Nephron progenitor cell (in vitro differentiated cells): Measurements from ENCODE around the gene PLVAP.
A peak's percentile ranks its signal among the peaks of the same experiment; 100 is the strongest.

Experiments
- DNase-seq: peaks from one replicate; pipeline ENCODE4 v3.0.0; 2021
- H3K27ac Mint-ChIP-seq: 2 replicates; pipeline ENCODE4 v1.8.0; 2021; ENCODE audit warnings: mild to moderate bottlenecking, moderate library complexity, mixed read lengths
- H3K27me3 Mint-ChIP-seq: 2 replicates; pipeline ENCODE4 v1.8.0; 2021; ENCODE audit warnings: mild to moderate bottlenecking, low read depth, mixed read lengths; ENCODE audit not compliant: poor library complexity
- H3K36me3 Mint-ChIP-seq: 2 replicates; pipeline ENCODE4 v1.8.0; 2021; ENCODE audit warnings: low read depth, mixed read lengths
- H3K4me1 Mint-ChIP-seq: 2 replicates; pipeline ENCODE4 v1.8.0; 2021; ENCODE audit warnings: mixed read lengths
- H3K4me3 Mint-ChIP-seq: 2 replicates; pipeline ENCODE4 v1.8.0; 2021; ENCODE audit warnings: mild to moderate bottlenecking, moderate library complexity, mixed read lengths
- H3K9me3 Mint-ChIP-seq: 2 replicates; pipeline ENCODE4 v1.8.0; 2021; ENCODE audit warnings: mild to moderate bottlenecking, moderate library complexity, mixed read lengths
- TF ChIP-seq, protein P1 (sequence below): fragments of 200-600 bp; sonication (generic); IDR thresholded peaks from 2 replicates; pipeline ENCODE4 v1.5.0; 2021; ENCODE audit warnings: antibody characterized with exemption

The PLVAP gene

DNA sequence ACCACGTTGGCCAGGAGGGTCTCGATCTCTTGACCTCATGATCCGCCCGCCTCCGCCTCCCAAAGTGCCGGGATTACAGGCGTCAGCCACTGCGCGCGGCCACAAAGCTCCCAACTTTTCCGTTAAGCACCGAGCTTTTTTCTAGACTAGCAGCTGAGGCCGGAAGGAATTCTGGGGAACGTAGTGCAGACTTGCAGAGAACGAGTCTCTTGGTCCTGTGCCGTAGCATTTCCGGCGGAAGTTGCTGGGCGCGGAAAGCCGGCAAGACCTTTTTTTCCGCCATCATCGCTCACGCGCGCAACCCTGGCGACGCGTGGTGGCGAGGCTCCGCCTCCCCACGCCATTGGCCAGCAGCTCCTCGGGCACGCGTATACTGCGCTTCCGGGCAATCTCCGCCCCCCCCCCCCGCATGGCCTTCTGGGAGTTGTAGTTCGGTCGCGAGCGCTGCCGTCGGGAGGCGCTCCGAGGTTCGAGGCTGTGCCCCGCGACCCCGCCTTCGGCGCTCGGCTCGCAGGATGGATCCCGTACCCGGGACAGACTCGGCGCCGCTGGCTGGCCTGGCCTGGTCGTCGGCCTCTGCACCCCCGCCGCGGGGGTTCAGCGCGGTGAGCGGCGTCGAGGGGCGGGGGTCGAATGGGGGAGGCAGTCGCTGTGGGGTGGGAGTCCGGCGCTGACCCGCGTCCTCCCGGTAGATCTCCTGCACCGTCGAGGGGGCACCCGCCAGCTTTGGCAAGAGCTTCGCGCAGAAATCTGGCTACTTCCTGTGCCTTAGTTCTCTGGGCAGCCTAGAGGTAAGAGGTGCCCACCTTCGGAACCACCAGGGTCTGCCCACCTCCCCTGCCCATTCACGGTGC, 42.7 kb upstream of the PLVAP start, which contains the start of gene MVB12A:
MVB12A (plus strand) TSS at position 427 of the 854 bp plus-strand sequence; CDS start at position 516, 89 bp downstream.
- H3K27ac Mint-ChIP-seq = peak within 1 kb of the TSS; percentile 99
- TF ChIP-seq, protein P1, sequence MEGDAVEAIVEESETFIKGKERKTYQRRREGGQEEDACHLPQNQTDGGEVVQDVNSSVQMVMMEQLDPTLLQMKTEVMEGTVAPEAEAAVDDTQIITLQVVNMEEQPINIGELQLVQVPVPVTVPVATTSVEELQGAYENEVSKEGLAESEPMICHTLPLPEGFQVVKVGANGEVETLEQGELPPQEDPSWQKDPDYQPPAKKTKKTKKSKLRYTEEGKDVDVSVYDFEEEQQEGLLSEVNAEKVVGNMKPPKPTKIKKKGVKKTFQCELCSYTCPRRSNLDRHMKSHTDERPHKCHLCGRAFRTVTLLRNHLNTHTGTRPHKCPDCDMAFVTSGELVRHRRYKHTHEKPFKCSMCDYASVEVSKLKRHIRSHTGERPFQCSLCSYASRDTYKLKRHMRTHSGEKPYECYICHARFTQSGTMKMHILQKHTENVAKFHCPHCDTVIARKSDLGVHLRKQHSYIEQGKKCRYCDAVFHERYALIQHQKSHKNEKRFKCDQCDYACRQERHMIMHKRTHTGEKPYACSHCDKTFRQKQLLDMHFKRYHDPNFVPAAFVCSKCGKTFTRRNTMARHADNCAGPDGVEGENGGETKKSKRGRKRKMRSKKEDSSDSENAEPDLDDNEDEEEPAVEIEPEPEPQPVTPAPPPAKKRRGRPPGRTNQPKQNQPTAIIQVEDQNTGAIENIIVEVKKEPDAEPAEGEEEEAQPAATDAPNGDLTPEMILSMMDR = no peak
- peaks cover 4% of the 10 kb centered on the region for H3K27me3 Mint-ChIP-seq
- H3K9me3 Mint-ChIP-seq = no peaks in the 10 kb centered on the region
- DNase-seq = peak; percentile 94
- H3K4me3 Mint-ChIP-seq = peak within 1 kb of the TSS; percentile 89
- peaks cover 69% of the 10 kb centered on the region for H3K4me1 Mint-ChIP-seq
- peaks cover 18% of the 10 kb centered on the region for H3K36me3 Mint-ChIP-seq

DNA sequence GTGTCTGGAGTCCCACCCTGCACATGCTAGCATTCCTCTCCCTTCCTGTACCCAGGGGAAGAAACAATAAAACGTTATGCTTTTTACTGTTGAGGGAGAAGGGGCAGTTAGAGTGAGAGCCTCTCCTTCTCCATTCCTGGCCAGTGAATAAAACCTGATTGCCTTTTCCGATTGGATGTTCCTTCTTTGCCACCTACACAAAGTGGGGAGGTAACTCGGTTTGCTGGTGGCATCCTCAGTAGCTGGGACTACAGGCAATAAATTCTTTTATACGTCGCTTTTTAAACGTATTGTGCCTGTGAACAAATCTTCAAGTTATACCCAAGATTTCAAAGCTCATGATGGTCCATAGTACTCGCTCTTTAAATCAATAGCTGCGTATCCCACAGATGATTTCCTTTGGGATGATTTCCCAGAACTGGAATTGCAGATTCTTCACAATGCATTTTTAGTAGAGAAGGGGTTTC, 42.0 kb upstream of the PLVAP start:
- Mint-ChIP-seq H3K9me3 (no peaks in the 10 kb centered on the region), H3K27ac (peak overlapping the region; percentile 99)

DNA sequence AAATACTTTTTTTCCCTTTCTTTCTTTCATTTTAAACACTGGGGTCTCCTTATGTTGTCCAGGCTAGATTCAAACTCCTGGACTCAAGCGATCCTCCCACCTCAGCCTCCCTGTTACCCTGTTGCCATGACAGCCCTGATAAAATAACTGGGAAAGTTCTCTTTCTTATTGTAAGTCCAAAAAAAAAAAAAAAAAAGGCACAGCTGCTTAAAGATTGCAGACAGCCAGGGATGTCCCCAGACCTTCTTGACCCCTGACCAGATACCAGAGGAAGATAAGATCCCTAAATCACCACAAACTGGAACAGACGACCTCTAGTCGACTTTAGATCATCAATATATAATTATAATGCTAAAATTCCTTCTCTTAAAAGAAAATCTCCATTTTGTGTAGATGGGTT, 41.6 kb upstream of the PLVAP start:
- Mint-ChIP-seq H3K36me3 (peaks cover 18% of the 10 kb centered on the region), H3K27ac (peak overlapping the region; percentile 99)
- DNase-seq = no peak

More for the DNA sequence above, 42.0 kb upstream of the PLVAP start:
- Mint-ChIP-seq H3K4me3 (peak overlapping the region; percentile 89), H3K36me3 (peaks cover 18% of the 10 kb centered on the region), H3K4me1 (peaks cover 67% of the 10 kb centered on the region), H3K27me3 (peaks cover 4% of the 10 kb centered on the region)
- DNase-seq = no peak
- TF ChIP-seq, protein P1 = no peak

DNA sequence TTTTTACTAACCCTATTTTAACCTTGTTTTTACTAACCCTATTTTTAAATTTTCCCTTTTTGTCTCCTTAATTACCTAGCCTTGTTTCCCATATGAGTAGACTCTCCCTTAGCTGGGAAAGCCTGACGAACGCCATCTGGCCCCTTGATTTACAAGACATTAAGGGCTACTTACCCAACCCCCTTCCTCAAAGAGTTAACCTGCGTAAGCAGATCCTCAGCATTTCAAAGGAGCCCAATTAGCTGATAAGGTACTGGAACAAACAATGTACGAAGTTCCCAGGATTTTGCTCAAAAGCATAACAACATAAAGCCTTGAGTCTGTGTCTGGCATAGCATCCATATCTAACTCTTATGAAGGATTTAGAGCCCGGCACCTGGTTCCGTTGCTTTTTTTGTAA, 38.0 kb upstream of the PLVAP start:
- no peaks in the 10 kb centered on the region for H3K9me3 Mint-ChIP-seq
- H3K36me3 Mint-ChIP-seq = peaks cover 14% of the 10 kb centered on the region
- H3K27me3 Mint-ChIP-seq = peaks cover 7% of the 10 kb centered on the region
- peaks cover 80% of the 10 kb centered on the region for H3K4me1 Mint-ChIP-seq
- no peak for DNase-seq
- peak overlapping the region; percentile 53 for H3K4me3 Mint-ChIP-seq
- peak overlapping the region; percentile 97 for H3K27ac Mint-ChIP-seq
- TF ChIP-seq, protein P1 = no peak

More for the DNA sequence above, 41.6 kb upstream of the PLVAP start:
- H3K4me3 Mint-ChIP-seq = peak overlapping the region; percentile 89
- H3K9me3 Mint-ChIP-seq = no peaks in the 10 kb centered on the region
- TF ChIP-seq, protein P1 = no peak
- H3K27me3 Mint-ChIP-seq = peaks cover 4% of the 10 kb centered on the region
- H3K4me1 Mint-ChIP-seq = peaks cover 68% of the 10 kb centered on the region

DNA sequence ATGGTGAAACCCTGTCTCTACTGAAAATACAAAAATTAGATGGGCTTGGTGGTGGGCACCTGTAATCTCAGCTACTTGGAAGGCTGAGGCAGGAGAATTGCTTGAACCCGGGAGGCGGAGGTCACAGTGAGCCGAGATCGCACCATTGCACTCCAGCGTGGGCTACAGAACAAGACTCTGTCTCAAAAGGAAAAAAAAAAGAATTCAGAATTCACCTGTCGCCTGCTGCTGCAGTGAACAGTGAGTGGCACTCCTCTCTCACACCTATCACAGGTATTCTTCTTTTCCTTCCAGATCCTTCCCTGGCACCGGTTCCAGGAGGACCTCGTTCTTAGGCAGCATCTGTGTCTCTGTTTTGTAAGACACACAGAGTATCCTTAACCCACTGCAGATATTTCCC, 37.0 kb upstream of the PLVAP start:
- H3K9me3 Mint-ChIP-seq = no peaks in the 10 kb centered on the region
- no peak for DNase-seq

More for the DNA sequence above, 37.0 kb upstream of the PLVAP start:
- peak overlapping the region; percentile 42 for H3K4me3 Mint-ChIP-seq
- peak overlapping the region; percentile 97 for H3K27ac Mint-ChIP-seq
- H3K36me3 Mint-ChIP-seq = peaks cover 14% of the 10 kb centered on the region
- H3K4me1 Mint-ChIP-seq = peaks cover 74% of the 10 kb centered on the region
- TF ChIP-seq, protein P1 = no peak
- peaks cover 3% of the 10 kb centered on the region for H3K27me3 Mint-ChIP-seq
